GM19035 (cell line): ENCODE results near the gene MLANA.

Source experiments
- ATAC-seq: cut with Tn5 transposase; IDR thresholded peaks from one replicate; pipeline ENCODE4 v1.9.1; 2021; ENCODE audit not compliant: unreplicated experiment

Gene MLANA

GRCh38 chr9:5899292-5899691 is 8.6 kb downstream of the MLANA start:
- no peak for ATAC-seq

GRCh38 chr9:5900622-5901021 is 9.9 kb downstream of the MLANA start:
- ATAC-seq = no peak

- ATAC-seq = no peak
These were observed 11.7 kb downstream of the MLANA start for GRCh38 chr9:5902377-5902776.

GRCh38 chr9:5908918-5909317 is 18.2 kb downstream of the MLANA start:
- ATAC-seq = no peak

GRCh38 chr9:5909976-5910375 is 19.3 kb downstream of the MLANA start:
- no peak for ATAC-seq

GRCh38 chr9:5910413-5911057 is 19.8 kb downstream of the MLANA start:
- ATAC-seq = no peak

- ATAC-seq = no peak
These were observed 24.7 kb downstream of the MLANA start for GRCh38 chr9:5915438-5915837.

- no peak for ATAC-seq
These were observed 26.6 kb downstream of the MLANA start for GRCh38 chr9:5917273-5917672.

- no peak for ATAC-seq
These were observed 27.2 kb downstream of the MLANA start for GRCh38 chr9:5917888-5918287.

- ATAC-seq = no peak
These were observed 27.8 kb downstream of the MLANA start for GRCh38 chr9:5918460-5918859.

GRCh38 chr9:5920860-5921328 is 30.2 kb downstream of the MLANA start:
- ATAC-seq = peak; percentile 89

- no peak for ATAC-seq
These were observed 31.5 kb downstream of the MLANA start for GRCh38 chr9:5922192-5922591.

- ATAC-seq = no peak
These were observed 41.0 kb downstream of the MLANA start for GRCh38 chr9:5931657-5932056.

GRCh38 chr9:5938449-5938848 is 47.8 kb downstream of the MLANA start:
- ATAC-seq = no peak

- ATAC-seq = no peak
These were observed 48.8 kb downstream of the MLANA start for GRCh38 chr9:5939530-5939929.

- no peak for ATAC-seq
These were observed 50.5 kb downstream of the MLANA start for GRCh38 chr9:5941214-5941613.

- ATAC-seq = no peak
These were observed 54.4 kb downstream of the MLANA start for GRCh38 chr9:5945112-5945511.

GRCh38 chr9:5947912-5948311 is 57.2 kb downstream of the MLANA start:
- ATAC-seq = no peak

- ATAC-seq = no peak
These were observed 58.5 kb downstream of the MLANA start for GRCh38 chr9:5949103-5949699.

GRCh38 chr9:5950261-5950660 is 59.6 kb downstream of the MLANA start:
- ATAC-seq = no peak

GRCh38 chr9:5951686-5952211 is 61.1 kb downstream of the MLANA start:
- no peak for ATAC-seq
